RWPE2 (cell line): ENCODE data around the gene MFAP1.

ENCODE experiments used
- ATAC-seq: fragments of 200-7000 bp; cut with Tn5 transposase; 3 replicates; pipeline ENCODE4 v1.9.1; 2021; ENCODE audit warnings: low read depth
- DNase-seq: peaks from one replicate; pipeline ENCODE4 v3.0.0-alpha.2; 2020; ENCODE audit warnings: low spot score
- H3K27ac ChIP-seq: fragments of 450-650 bp; 2 replicates; pipeline ENCODE4 v1.5.1; 2017; ENCODE audit warnings: mild to moderate bottlenecking; ENCODE audit not compliant: poor library complexity, severe bottlenecking
- H3K27me3 ChIP-seq: fragments of 250-450 bp; sonication (Bioruptor Pico); 2 replicates; pipeline ENCODE4 v1.5.1; 2021; ENCODE audit warnings: mild to moderate bottlenecking, moderate library complexity; ENCODE audit not compliant: insufficient read depth, poor library complexity, severe bottlenecking
- H3K36me3 ChIP-seq: fragments of 250-450 bp; sonication (Bioruptor Pico); 2 replicates; pipeline ENCODE4 v1.5.1; 2020; ENCODE audit warnings: low read depth, mild to moderate bottlenecking, moderate library complexity
- H3K4me1 ChIP-seq: fragments of 250-450 bp; sonication (Bioruptor Pico); 2 replicates; pipeline ENCODE4 v1.5.1; 2021; ENCODE audit warnings: mild to moderate bottlenecking, moderate library complexity; ENCODE audit not compliant: insufficient read depth, poor library complexity, severe bottlenecking
- H3K4me3 ChIP-seq: fragments of 250-450 bp; sonication (Bioruptor Pico); 2 replicates; pipeline ENCODE4 v1.5.1; 2021; ENCODE audit warnings: mild to moderate bottlenecking, moderate library complexity; ENCODE audit not compliant: severe bottlenecking
- H3K9me3 ChIP-seq: fragments of 250-450 bp; sonication (Bioruptor Pico); 2 replicates; pipeline ENCODE4 v1.5.1; 2021; ENCODE audit warnings: mild to moderate bottlenecking, moderate library complexity; ENCODE audit not compliant: severe bottlenecking
- TF ChIP-seq, protein P1 (sequence below): fragments of 450-650 bp; IDR thresholded peaks from one replicate; pipeline ENCODE4 v1.5.1; 2017; ENCODE audit warnings: mild to moderate bottlenecking, moderate library complexity; ENCODE audit not compliant: poor library complexity, severe bottlenecking

Gene MFAP1

GRCh38 chr15:43774062-43774461 is 50.4 kb downstream of the MFAP1 start:
- Histone ChIP-seq H3K27me3 (no peaks in the 10 kb centered on the region), H3K27ac (peak overlapping the region; percentile 47), H3K4me3 (no peak overlapping the region), H3K4me1 (no peaks in the 10 kb centered on the region), H3K9me3 (no peaks in the 10 kb centered on the region), H3K36me3 (peaks cover 49% of the 10 kb centered on the region)
- no peak for ATAC-seq
- no peak for DNase-seq
- TF ChIP-seq, protein P1, sequence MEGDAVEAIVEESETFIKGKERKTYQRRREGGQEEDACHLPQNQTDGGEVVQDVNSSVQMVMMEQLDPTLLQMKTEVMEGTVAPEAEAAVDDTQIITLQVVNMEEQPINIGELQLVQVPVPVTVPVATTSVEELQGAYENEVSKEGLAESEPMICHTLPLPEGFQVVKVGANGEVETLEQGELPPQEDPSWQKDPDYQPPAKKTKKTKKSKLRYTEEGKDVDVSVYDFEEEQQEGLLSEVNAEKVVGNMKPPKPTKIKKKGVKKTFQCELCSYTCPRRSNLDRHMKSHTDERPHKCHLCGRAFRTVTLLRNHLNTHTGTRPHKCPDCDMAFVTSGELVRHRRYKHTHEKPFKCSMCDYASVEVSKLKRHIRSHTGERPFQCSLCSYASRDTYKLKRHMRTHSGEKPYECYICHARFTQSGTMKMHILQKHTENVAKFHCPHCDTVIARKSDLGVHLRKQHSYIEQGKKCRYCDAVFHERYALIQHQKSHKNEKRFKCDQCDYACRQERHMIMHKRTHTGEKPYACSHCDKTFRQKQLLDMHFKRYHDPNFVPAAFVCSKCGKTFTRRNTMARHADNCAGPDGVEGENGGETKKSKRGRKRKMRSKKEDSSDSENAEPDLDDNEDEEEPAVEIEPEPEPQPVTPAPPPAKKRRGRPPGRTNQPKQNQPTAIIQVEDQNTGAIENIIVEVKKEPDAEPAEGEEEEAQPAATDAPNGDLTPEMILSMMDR, result no peak

- Histone ChIP-seq H3K27ac (no peak overlapping the region), H3K27me3 (no peaks in the 10 kb centered on the region), H3K36me3 (peaks cover 63% of the 10 kb centered on the region), H3K9me3 (no peaks in the 10 kb centered on the region), H3K4me3 (no peak overlapping the region), H3K4me1 (no peaks in the 10 kb centered on the region)
- DNase-seq, result no peak
- ATAC-seq, result no peak
- TF ChIP-seq, protein P1, result no peak
Measured at GRCh38 chr15:43772624-43773023, 51.9 kb downstream of the MFAP1 start.

DNA sequence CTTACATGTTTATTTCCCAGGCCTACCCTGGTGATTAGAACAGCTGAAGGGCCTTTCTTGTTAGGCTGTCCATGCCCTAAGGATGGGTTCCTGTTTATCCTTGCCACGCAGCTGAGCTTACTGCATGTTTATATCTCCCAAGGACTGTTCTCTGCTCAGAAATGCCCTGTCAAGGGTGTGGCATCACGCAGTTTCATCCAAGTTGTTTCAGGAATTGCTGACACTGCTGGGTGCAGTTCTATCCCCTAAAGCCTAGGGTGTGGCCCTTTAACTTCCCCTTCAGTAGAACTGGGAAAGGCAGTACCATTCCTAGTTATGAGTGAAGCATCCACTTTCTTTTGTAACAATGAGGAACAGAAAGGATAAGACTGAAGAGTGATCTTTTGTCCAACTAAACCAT is 52.7 kb downstream of the MFAP1 start:
- no peak for DNase-seq
- Histone ChIP-seq H3K4me1 (no peaks in the 10 kb centered on the region), H3K9me3 (no peaks in the 10 kb centered on the region), H3K36me3 (peaks cover 71% of the 10 kb centered on the region), H3K27me3 (no peaks in the 10 kb centered on the region), H3K27ac (no peak overlapping the region), H3K4me3 (no peak overlapping the region)
- ATAC-seq, result no peak
- TF ChIP-seq, protein P1, result no peak

GRCh38 chr15:43769584-43770228 is 54.8 kb downstream of the MFAP1 start:
- DNase-seq, result no peak
- no peak overlapping the region for H3K4me3 ChIP-seq
- H3K9me3 ChIP-seq, result no peaks in the 10 kb centered on the region
- no peaks in the 10 kb centered on the region for H3K27me3 ChIP-seq
- ATAC-seq, result peak; percentile 65
- H3K36me3 ChIP-seq, result peaks cover 92% of the 10 kb centered on the region
- TF ChIP-seq, protein P1, result peak; percentile 99
- H3K4me1 ChIP-seq, result no peaks in the 10 kb centered on the region
- no peak overlapping the region for H3K27ac ChIP-seq

GRCh38 chr15:43763819-43764446 is 60.6 kb downstream of the MFAP1 start:
- Histone ChIP-seq H3K9me3 (no peaks in the 10 kb centered on the region), H3K27ac (no peak overlapping the region), H3K4me3 (no peak overlapping the region), H3K27me3 (no peaks in the 10 kb centered on the region), H3K4me1 (no peaks in the 10 kb centered on the region), H3K36me3 (peaks cover 100% of the 10 kb centered on the region)
- ATAC-seq (no peak; the same call in 2 of the 3 replicates), DNase-seq (no peak)
- TF ChIP-seq, protein P1, result no peak
